GM19035 (cell line): ENCODE data around the gene VPS26A.
"Not testable (repeated sequence)": the region's sequence is repeated elsewhere in the genome, so short reads cannot be mapped to it uniquely, and the experiment has no call there.

ENCODE experiments used
- ATAC-seq: cut with Tn5 transposase; IDR thresholded peaks from one replicate; pipeline ENCODE4 v1.9.1; 2021; ENCODE audit not compliant: unreplicated experiment

The VPS26A gene

DNA sequence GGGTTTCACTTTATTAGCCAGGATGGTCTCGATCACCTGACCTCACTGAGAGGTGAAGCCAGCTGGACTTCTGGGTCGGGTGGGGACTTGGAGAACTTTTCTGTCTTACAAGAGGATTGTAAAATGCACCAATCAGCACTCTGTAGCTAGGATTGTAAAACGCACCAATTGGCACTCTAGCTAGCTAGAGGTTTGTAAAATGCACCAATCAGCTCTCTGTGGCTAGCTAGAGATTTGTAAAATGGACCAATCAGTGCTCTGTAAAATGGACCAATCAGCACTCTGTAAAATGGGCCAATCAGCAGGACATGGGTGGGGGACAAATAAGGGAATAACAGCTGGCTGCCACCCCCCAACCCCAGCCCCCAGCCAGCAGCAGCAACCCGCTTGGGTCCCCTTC, 51.3 kb downstream of the VPS26A start:
- not testable (repeated sequence) for ATAC-seq

DNA sequence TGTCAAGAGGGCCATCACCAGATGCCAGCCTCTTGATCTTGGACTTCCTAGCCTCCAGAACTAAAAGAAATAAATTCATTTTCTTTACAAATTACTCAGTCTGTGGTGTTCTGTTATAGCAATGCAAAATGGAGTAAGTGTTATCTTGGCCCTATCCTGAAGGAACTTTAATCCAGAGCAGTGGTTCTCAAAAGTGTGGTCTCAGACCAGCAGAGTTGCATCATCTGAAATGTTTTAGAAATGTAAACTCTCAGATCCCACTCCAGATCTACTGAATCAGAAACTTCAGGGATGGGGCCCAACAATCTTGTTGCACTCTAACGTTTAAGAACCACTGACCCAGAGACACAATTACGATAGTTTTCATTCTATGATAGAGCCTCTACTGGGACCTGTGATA, 52.8 kb downstream of the VPS26A start:
- no peak for ATAC-seq

DNA sequence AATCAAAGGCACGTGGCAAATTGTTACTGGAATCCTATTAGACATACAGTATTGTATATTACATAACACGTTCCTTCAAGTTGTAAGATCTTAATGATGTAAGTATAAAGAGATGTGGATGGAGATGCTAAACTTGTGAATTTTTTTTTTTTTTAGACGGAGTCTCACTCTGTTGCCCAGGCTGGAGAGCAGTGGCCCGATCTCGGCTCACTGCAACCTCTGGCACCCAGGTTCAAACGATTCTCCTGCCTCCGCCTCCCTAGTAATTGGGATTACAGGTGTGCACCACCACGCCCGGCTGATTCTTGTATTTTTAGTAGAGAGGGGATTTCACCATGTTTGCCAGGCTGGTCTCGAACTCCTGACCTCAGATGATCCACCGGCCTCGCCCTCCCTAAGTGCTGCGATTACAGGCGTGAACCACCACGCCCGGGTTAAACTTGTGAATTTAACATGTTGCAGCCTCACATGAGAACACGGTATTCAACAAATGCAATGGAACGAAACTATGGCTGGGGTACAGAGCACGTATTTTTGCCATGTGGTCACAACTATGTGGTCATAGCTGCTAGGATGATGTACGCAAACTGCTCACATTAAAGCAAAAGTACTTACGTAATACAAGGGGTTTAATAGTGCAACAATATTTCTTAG, 55.2 kb downstream of the VPS26A start:
- ATAC-seq, result peak; percentile 29

DNA sequence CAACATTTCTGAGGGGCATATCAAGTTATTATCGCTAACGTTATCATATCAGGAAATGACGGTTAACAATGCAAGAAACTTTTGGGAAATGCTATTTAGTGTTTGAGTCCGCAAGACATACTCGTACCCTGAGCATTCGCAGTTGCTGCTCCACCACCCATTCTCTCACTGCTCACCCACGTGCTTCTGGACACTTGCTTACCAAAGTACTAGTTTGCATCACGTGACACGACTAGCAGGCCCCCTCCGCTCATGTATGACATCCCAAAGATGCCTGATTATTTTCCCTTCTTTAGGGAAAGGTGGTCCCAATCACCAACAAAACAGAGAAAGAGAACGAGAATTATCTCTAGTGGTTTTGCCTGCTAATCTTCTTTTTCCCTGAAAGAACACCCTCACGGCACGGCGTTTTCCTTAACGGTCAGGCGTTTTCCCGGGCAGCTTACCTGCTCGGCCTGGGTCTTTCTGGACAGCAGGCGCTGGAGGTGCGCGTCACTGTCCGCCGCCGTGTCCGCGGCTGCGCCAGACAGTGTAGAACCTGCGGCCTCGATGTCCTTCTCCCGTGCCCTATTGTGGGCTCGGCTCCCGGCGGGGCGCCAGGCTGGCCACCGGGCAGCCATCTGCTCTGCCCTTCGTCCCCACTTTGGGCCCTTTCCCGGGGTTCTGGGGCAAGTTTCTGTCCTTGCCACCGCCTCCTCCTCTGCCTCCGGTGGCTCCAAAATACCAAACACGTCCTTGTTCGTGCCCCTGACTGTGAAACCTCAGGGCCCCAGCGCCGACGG, 56.0 kb downstream of the VPS26A start, which contains the start of gene SUPV3L1:
Gene SUPV3L1, plus strand, starts transcription at position 492 of the 782 bp plus-strand sequence. Its CDS starts 58 bp downstream, at position 550.
- ATAC-seq, result peak; percentile 81

DNA sequence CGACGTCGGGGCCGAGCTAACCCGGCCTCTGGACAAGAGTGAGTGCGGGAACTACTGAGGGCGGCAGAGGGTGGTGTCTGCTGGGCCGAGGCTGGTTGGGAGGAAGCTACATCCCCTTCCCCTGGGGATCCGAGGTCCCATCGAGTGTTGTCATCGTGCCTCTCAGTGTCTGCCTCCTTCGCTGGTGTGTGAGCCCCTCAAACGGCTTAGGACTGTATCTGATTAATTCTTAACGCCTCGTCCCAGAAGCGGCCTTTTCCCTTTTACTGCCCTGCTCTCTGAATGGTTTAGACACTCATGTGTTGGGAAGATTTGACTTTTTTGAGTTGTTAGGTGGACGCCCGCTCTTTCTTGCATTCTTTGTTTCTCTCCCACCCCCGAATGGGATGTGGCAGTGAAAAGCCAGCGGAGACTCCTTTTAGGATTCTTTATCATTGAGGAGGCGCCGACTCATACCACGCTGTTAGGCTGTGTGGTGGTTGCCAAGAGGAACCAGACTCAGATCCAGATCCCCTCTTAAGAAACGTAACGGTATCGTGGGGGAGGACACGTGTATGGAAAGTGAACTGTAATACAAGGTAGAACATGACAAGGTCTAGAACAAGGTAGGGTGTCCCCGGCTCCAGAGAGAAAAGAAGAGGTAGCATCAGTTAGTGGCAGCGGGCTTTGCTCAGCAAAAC, 56.7 kb downstream of the VPS26A start:
- no peak for ATAC-seq

DNA sequence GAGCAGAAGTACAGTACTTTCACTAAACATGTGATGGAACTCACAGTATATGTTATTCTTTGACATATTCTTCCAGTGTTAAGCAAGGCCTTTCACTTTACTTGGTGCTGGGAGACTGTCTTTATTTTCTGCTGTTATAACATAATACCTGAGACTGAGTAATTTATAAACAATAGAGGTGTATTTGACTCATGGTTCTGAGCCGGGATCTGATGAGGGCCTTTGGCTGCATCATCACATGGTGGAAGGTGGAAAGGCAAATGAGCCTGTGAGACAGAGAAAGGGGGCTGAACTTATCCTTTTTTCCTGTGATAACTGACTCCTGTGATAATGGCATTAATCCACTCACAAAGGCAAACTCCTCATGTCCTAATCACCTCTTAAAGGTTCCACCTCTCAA, 57.5 kb downstream of the VPS26A start:
- ATAC-seq, result no peak

DNA sequence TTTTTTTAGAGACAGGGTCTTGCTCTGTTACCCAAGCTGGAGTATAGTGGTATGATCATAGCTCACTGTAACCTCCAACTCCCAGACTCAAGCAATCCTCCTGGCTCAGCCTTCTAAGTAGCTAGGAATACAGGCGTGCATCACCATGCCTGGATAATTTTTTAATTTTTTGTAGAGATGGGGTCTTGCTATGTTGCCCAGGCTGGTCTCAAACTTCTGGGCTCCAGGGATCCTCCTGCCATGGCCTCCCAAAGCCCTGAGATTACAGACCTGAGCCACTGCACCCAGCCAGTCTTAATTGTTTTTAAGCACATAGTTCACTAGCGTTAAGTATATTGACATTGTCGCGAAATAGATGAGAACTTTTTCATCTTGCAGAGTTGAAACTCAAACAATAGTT, 58.0 kb downstream of the VPS26A start:
- ATAC-seq, result no peak

DNA sequence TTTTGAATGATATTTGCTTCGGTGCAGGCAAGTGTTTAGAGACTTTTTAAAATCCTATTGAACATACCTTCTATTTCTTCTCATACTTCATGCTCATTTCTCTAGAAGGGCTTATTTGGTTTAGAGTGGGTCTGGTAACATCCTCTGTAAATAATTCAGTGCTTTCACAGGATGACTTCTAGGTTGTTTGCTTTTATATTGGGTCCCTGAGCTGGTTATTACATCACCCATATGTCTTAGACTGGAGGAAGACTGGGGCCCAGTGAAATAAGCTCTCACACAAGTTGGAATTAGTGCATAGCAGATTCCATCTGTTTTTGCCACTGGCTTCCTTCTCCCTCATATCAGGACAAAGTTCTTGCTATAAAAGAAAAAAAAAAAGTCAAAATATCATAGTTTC, 62.5 kb downstream of the VPS26A start:
- ATAC-seq, result no peak

DNA sequence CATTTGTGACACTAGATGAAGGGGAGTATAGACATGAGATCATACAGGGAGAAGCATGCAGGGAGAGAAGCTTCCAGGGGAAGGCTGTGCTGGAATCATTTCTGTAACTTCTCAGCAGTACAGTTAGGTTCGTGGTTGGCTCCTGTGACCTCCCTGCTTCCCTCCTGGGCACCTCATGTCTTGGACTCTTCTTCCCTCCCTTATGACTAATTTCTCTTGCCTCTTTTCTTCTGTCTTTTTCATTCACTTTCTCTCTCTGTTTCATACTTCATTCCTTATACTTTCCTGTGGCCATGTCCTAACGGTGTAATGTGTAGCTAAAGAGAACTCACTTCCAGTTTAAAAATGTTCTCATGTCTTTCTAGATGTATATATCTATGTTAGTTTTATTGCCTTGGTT, 77.1 kb downstream of the VPS26A start:
- ATAC-seq, result no peak

DNA sequence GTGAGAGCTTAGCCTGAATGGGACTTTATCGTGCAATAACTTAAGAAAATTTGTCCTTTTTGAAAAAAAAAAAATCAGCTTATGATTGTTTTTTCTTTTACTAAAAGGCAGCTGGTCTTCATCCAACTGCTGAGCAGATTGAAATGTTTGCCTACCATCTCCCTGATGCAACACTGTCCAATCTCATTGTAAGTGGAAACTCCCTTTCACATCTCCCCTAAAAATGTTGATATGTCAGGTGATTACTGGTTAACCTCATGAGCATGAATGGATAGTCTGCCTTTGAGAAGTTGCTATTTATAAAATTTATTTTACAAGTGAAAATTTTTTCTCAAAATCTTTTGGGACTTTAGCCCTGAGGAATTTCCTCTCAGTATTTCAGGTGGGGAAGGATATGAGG, 78.4 kb downstream of the VPS26A start:
- ATAC-seq, result no peak

DNA sequence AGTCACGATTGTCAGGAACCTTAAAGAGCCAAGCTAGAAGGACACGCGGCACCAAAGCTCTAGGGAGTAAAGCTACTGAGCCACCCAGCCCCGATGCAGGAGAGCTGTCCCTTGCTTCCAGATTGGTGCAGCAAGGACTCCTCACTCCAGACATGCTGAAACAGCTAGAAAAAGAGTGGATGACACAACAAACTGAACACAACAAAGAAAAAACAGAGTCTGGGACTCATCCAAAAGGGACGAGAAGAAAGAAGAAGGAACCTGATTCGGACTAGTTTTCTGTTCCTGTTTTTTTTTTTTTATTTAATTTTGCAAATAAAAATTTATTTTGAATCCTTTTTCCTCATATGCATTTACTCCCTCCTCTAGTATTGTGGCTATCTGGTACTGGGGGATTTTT, 84.8 kb downstream of the VPS26A start:
- no peak for ATAC-seq

DNA sequence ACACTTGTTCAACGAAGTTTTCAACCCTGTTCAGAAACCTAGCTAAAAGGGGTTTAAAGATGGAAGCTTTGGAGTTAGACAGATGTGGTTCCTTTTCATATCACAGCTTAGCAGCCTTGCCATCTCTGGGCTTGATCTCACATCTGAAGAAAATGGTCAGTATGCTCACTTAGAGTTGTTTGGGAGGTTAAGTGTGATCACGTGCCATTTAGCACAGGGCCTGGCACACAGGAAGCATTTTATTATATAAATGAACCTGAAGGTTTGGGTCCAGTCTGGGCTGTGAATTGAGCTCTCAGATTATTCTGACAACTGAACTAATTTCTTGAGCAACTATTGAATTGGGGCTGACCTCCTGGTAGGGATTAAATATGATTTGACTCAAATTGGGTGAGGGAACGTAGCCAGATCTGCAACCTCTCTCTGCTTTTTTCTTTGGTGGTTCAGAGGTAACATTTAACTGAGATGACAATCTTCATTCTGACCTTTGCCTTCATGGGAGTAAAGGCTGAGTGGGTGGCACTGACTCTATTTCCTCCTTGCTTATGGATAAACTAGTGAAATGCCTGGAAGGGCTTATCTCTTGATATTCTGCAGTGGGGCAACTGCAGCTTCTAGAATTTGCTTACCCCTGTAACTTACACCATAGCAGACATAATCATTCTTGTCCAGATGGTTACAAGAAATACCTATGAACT, 86.0 kb downstream of the VPS26A start:
- no peak for ATAC-seq

DNA sequence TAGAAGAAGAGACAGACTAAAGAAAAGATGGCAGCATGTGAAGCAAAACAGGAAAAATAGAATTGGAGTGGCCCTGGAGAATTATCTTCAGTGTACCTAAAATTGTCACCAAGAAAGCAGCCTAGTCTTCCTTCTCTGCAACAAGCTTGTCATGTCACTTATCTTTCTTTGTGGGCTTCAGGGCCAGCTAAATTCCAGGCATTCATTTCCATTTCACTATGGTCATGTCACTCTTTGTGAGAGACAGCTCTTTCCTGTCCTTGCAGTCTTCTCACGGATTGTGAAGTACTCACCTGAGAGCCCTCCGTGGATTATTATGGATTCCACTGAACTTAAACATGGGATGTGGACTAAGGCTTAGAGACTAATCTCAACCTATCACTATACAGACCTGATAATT, 87.1 kb downstream of the VPS26A start:
- ATAC-seq, result no peak

DNA sequence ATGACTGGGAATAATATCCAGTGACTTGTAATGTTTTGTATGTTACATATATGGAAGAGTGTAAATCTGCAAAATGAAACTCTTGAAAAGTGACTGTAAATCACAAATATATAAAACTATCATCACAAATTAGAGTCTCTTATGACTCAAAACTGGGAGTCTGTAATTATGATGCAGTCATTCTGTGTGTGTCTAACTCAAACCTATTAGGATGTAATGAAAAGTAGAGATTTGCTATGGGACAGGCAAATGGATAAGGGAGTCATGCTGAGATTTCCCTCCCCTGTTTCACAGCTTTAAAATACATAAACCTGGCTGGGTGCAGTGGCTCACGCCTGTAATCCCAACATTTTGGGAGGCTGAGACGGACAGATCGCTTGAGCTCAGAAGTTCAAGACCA, 87.5 kb downstream of the VPS26A start:
- no peak for ATAC-seq

DNA sequence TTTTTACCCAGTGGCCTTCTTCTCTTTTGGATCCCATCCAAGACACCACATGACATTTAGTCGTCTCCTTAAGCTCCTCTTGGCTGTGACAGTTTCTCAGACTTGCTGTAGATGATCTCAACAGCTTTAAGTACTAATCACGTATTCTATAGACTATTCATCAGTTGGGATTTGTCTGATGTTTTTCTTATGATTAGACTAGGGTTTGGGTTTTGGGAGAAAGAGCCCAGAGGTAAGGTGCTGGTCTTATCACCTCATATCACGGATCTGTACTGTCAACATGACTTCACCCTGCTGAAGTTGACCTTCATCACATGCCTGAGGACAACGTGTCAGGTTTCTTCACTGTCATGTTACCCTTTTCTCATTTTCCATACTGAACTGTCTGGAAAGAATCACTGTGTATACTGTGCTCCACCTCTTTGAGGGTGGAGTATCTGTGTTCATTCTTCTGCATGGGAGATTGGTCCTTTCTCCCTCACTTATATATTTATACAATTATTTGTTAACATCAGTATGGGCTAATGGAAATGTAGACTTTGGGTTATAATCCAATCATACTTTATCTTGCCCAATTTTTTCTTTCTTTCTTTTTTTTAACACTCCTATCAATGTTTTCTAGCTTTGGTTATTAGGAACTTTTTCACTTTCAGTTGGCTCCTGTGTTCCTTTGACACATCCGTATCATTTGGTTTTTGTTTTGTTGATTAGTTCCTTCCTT, 89.8 kb downstream of the VPS26A start:
- no peak for ATAC-seq

DNA sequence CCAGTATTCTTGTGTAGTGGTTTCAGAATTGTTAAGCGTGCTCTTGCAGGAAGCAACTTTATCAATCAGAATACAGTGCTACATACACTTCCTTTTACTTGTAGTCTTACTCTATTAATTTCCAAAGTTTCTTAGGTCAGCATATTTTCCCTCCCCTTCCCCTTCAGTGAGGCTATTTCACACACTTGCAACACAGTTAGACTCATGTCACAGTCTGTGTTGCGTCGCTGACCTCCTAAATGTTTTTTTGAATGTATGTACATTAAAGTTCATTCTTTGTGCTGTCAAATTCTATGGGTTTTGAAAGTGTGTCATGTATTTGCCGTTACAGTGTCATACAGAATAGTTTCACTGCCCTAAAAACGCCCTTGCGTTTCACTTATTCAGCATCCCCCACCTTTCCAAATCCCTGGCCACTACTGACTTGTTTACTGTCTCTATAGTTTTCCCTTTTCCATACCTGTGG, 90.7 kb downstream of the VPS26A start:
- no peak for ATAC-seq

DNA sequence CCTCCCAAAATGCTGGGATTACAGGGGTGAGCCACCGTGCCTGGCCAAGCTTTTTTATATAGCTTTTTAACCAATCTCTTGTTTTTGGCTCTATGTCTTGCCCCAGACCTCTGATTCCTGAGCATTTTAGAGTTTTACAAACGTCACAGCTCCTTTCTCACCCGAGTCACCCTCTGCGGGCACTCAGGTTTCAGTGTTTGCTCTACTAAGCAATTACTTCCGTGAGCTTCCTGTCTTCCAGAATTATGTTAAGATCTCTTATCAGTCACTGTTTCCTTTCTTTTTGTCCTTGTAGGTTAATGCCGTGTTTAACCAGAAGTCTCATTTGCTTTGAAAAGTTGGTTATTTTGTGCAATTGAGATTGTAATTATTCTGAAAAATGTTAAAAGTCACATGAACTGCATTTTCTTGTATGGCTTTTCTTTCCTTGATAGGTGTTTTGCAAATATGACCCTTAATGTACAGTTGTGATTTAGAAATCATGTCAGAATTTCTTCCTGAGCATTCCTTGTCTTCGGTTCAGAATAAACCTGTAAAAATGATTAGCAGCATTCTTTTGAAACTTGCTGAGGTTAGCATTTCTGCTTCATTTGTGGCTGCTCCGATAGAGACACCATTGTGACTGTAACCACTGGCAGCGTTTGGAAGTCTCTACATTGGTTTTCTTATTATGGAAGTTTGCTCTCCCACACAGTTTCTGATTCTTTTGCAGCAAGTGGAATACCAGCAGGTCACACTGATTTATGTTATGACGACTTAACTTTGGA, 91.6 kb downstream of the VPS26A start:
- ATAC-seq, result no peak

DNA sequence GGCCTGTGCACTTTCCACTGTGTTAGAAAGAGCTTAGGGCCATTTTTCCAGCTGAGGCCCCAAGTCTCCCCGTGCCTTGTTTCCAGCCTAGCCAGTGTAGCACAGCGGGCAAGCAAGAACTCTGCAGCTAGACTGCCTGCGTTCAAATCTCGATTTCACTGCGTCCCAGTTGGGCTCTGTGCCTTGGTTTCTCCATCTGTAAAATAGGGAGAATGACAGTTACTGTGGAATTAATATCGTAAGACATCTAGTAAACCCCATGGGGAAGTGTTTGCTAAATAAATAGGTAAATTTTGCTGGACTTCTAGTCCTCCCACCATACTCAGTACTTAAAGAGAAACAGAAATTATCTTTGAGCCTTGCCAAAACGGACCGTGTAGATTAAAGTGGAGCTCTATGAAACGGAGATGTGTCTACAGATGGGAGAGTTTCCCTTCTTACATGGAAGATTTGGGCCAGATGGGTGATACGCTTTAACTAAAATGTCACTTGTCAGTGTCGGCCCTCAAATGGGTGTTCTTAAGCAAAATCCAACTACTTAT, 92.7 kb downstream of the VPS26A start:
- ATAC-seq, result no peak

DNA sequence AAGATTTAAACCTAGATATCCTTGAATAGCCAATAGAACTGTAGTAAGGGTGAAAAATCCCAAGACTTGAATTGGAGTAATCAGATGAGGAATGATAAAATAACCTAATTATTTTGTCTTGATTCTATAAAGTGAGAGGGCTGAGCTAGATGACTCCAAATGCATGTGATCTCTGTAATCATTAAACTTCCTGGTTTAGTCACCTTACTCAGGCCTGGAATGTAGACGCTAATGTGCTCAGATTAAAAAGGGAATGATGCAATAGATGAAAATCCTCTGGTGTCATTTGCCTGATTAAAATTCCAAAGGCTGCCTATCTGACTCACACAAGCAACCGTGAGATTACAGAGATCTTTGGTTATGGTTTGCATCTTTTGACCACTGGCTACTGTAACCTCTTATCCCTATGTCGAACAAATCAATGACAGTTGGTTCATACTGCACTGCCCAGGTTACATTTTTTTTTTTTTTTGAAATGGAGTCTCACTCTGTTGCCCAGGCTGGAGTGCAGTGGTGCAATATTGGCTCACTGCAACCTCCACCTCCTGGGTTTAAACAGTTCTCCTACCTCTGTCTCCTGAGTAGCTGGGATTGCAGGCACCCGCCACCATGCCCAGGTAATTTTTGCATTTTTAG, 93.3 kb downstream of the VPS26A start:
- ATAC-seq, result no peak
